CD14-positive monocyte (primary cell): ENCODE data around the gene ZNF502. TPM values are rescaled to one million over a fixed set of nuclear protein-coding genes. Genes with fewer than 3 reads are reported as not detected.

Source experiments
- DNase-seq, 3 donors: peaks; one replicate each; pipeline ENCODE4 v3.0.0-alpha.2; 2011 to 2022
- H2AFZ ChIP-seq: 2 replicates; pipeline ENCODE4 v1.6.0; 2012; ENCODE audit warnings: mild to moderate bottlenecking, low read depth, low read length, inconsistent platforms; ENCODE audit not compliant: insufficient read depth, poor library complexity, severe bottlenecking
- H3K27ac ChIP-seq, 2 donors: 1 replicate in 1 of 2; 2 replicates in 1 of 2; pipeline ENCODE4 v1.5.1; 2012 to 2013; ENCODE audit warnings: low read length in 2 of 2, control low read depth in 1 of 2, inconsistent platforms in 1 of 2, low read depth in 1 of 2, mild to moderate bottlenecking in 1 of 2
- H3K27me3 ChIP-seq, 2 donors: one replicate each; pipeline versions ENCODE4 v1.6.0 to v1.6.1; 2011 to 2013; ENCODE audit warnings: low read length in 2 of 2; ENCODE audit not compliant: control insufficient read depth in 2 of 2, insufficient read depth in 2 of 2
- H3K36me3 ChIP-seq, 2 donors: replicated peaks in 1 of 2; 1 replicate in 1 of 2; 2 replicates in 1 of 2; pipeline versions ENCODE4 v1.5.1 to v1.6.1; 2012 to 2013; ENCODE audit warnings: low read length in 2 of 2, control low read depth in 1 of 2, inconsistent platforms in 1 of 2, mild to moderate bottlenecking in 1 of 2; ENCODE audit not compliant: insufficient read depth in 2 of 2, control insufficient read depth in 1 of 2
- H3K4me1 ChIP-seq, 2 donors: 1 replicate in 1 of 2; 2 replicates in 1 of 2; pipeline versions ENCODE4 v1.5.1 to v1.6.1; 2012 to 2013; ENCODE audit warnings: low read length in 2 of 2, control low read depth in 1 of 2, inconsistent platforms in 1 of 2, mild to moderate bottlenecking in 1 of 2, moderate library complexity in 1 of 2; ENCODE audit not compliant: insufficient read depth in 2 of 2, control insufficient read depth in 1 of 2
- H3K4me2 ChIP-seq: replicated peaks from 2 replicates; pipeline ENCODE3; 2012; ENCODE audit warnings: low read length, moderate library complexity, mild to moderate bottlenecking; ENCODE audit not compliant: poor library complexity, severe bottlenecking; ENCODE audit errors: extremely low read depth
- H3K4me3 ChIP-seq, 3 experiments: fragments of 200-600 bp in 1 of 3; sonication (generic) in 1 of 3; replicated peaks in 1 of 3; 1 replicate in 2 of 3; 2 replicates in 1 of 3; pipeline ENCODE4 v1.5.1; 2011 to 2013; ENCODE audit warnings: low read length in 3 of 3, mild to moderate bottlenecking in 3 of 3, control low read depth in 2 of 3, low read depth in 2 of 3, inconsistent platforms in 1 of 3, moderate library complexity in 1 of 3
- H3K79me2 ChIP-seq: 2 replicates; pipeline ENCODE4 v1.6.0; 2012; ENCODE audit warnings: mild to moderate bottlenecking, control low read depth, inconsistent platforms, low read length, moderate library complexity; ENCODE audit not compliant: insufficient read depth
- H3K9ac ChIP-seq: 2 replicates; pipeline ENCODE4 v1.6.0; 2017; ENCODE audit warnings: low read length, mild to moderate bottlenecking; ENCODE audit not compliant: insufficient read depth, poor library complexity, severe bottlenecking
- H3K9me3 ChIP-seq, 2 donors: replicated peaks in 1 of 2; 1 replicate in 1 of 2; 2 replicates in 1 of 2; pipeline versions ENCODE4 v1.5.1 to v1.6.1; 2012 to 2013; ENCODE audit warnings: low read length in 2 of 2, control low read depth in 1 of 2; ENCODE audit not compliant: control insufficient read depth in 1 of 2, insufficient read depth in 1 of 2
- H4K20me1 ChIP-seq: 2 replicates; pipeline ENCODE4 v1.6.0; 2012; ENCODE audit warnings: mild to moderate bottlenecking, low read length, control low read depth, moderate library complexity; ENCODE audit not compliant: insufficient read depth
- H3K27ac Mint-ChIP-seq, 7 donors: one replicate each; pipeline ENCODE4 v1.8.0; 2020; ENCODE audit warnings: mild to moderate bottlenecking in 7 of 7, mixed read lengths in 7 of 7, moderate library complexity in 6 of 7, inconsistent platforms in 2 of 7
- H3K27me3 Mint-ChIP-seq, 3 donors: one replicate each; pipeline ENCODE4 v1.8.0; 2021 to 2022; ENCODE audit warnings: low read depth in 3 of 3, mild to moderate bottlenecking in 3 of 3, mixed read lengths in 3 of 3, moderate library complexity in 3 of 3, inconsistent platforms in 1 of 3
- H3K36me3 Mint-ChIP-seq, 2 donors: one replicate each; pipeline ENCODE4 v1.8.0; 2020; ENCODE audit warnings: mixed read lengths in 2 of 2, inconsistent platforms in 1 of 2, mild to moderate bottlenecking in 1 of 2
- H3K4me1 Mint-ChIP-seq: one replicate; pipeline ENCODE4 v1.8.0; 2020; ENCODE audit warnings: mild to moderate bottlenecking, mixed read lengths
- H3K4me3 Mint-ChIP-seq, 2 donors: one replicate each; pipeline ENCODE4 v1.8.0; 2020; ENCODE audit warnings: mild to moderate bottlenecking in 2 of 2, mixed read lengths in 2 of 2, moderate library complexity in 1 of 2
- H3K9me3 Mint-ChIP-seq, 7 donors: one replicate each; pipeline ENCODE4 v1.8.0; 2020 to 2022; ENCODE audit warnings: mixed read lengths in 7 of 7, mild to moderate bottlenecking in 6 of 7, moderate library complexity in 6 of 7, inconsistent platforms in 2 of 7
- CTCF ChIP-seq: fragments of 200-600 bp; IDR thresholded peaks from one replicate; pipeline ENCODE4 v1.8.0; 2022; ENCODE audit warnings: antibody characterized with exemption, mild to moderate bottlenecking
- WGBS: methylation state at CpG from one replicate; pipeline ENCODE4 v1.1.5; 2013; ENCODE audit warnings: missing lambda C conversion rate; ENCODE audit not compliant: insufficient coverage; 5-methylcytosine and 5-hydroxymethylcytosine counted together
- intact Hi-C, 2 donors: fragments of 100-400 bp; cut with micrococcal nuclease; formaldehyde crosslinking; loops; one replicate each; pipeline versions ENCODE4 v1.15.0 to v1.15.1; 2023
- polyA plus RNA-seq, 3 donors: library from polyadenylated mRNA; depleted of rRNA in 1 of 3; unstranded in 2 of 3; stranded (reverse) in 1 of 3; fragments of 300-500 nt in 2 of 3; fragments of >200 nt in 1 of 3; fragmentation: Illumina TruSeq in 2 of 3; gene quantifications; 1 replicate in 2 of 3; 2 replicates in 1 of 3; pipeline ENCODE4 v1.2.3, GENCODE V29; 2012 to 2021

The ZNF502 gene
- polyA plus RNA-seq, 3 donors: 0.20 to 0.28 (median 0.23) TPM

- Histone ChIP-seq H3K79me2 (no peaks in the 10 kb centered on the region), H3K9ac (peak overlapping the region; percentile 60), H3K27ac (no peak overlapping the region), H3K9me3 (peaks cover 49 to 82% of the 10 kb centered on the region in 2 donors), H4K20me1 (no peaks in the 10 kb centered on the region), H3K4me3 (peak overlapping the region; percentile 28 to 74 (median 34)), H3K27me3 (peaks cover 5 to 12% of the 10 kb centered on the region in 2 donors), H3K4me2 (peak overlapping the region; percentile 74), H3K36me3 (no peaks in the 10 kb centered on the region), H2AFZ (peak overlapping the region; percentile 86), H3K4me1 (peaks cover 0 to 5% of the 10 kb centered on the region in 2 donors)
- intact Hi-C loops: no loop called here
- peaks cover 49 to 81% (median 68%) of the 10 kb centered on the region in 7 donors for H3K9me3 Mint-ChIP-seq
- peaks cover 7 to 27% (median 15%) of the 10 kb centered on the region in 3 donors for H3K27me3 Mint-ChIP-seq
- whole genome bisulfite sequencing: 2% methylated on average over 38 of the region's 48 CpGs
- H3K4me1 Mint-ChIP-seq: peaks cover 12% of the 10 kb centered on the region
- peak in 2 of 3 donors; percentile 4 to 12 for DNase-seq
- H3K36me3 Mint-ChIP-seq: peaks cover 12 to 14% of the 10 kb centered on the region in 2 donors
- peak overlapping the region; percentile 76 to 88 for H3K4me3 Mint-ChIP-seq
- peak overlapping the region in 1 of 7 donors; percentile 9 for H3K27ac Mint-ChIP-seq
- no peak for TF ChIP-seq CTCF
Observed at GRCh38 chr3:44685128-44685800, 27.2 kb upstream of the ZNF502 start.

- Mint-ChIP-seq H3K27ac (no peak overlapping the region), H3K4me3 (no peak overlapping the region), H3K27me3 (peaks cover 7 to 31% (median 18%) of the 10 kb centered on the region in 3 donors), H3K9me3 (peaks cover 52 to 87% (median 65%) of the 10 kb centered on the region in 7 donors), H3K4me1 (peaks cover 12% of the 10 kb centered on the region), H3K36me3 (peaks cover 9 to 14% of the 10 kb centered on the region in 2 donors)
- H4K20me1 ChIP-seq: no peaks in the 10 kb centered on the region
- H3K4me3 ChIP-seq: no peak overlapping the region
- peaks cover 36 to 68% of the 10 kb centered on the region in 2 donors for H3K9me3 ChIP-seq
- no peaks in the 10 kb centered on the region for H3K36me3 ChIP-seq
- no peak overlapping the region for H2AFZ ChIP-seq
- no CpG with 5 or more reads among the region's 1 CpG for WGBS
- H3K27ac ChIP-seq: no peak overlapping the region
- peaks cover 0 to 5% of the 10 kb centered on the region in 2 donors for H3K4me1 ChIP-seq
- H3K4me2 ChIP-seq: no peak overlapping the region
- no peak overlapping the region for H3K9ac ChIP-seq
- DNase-seq: no peak
- H3K27me3 ChIP-seq: peaks cover 5 to 12% of the 10 kb centered on the region in 2 donors
- no peaks in the 10 kb centered on the region for H3K79me2 ChIP-seq
- TF ChIP-seq CTCF: no peak
- intact Hi-C loops: no loop called here
Observed at GRCh38 chr3:44687898-44688297, 24.6 kb upstream of the ZNF502 start.
